Measurements from ENCODE around the gene LLGL2.

GRCh38 chr17:75530837-75531720 is 5.6 kb downstream of the LLGL2 start:
- TF ChIP-seq CTCF (IDR thresholded peaks at IDR 0.05): no peak
- TF ChIP-seq EZH2 (IDR thresholded peaks at IDR 0.05): no peak
- no peak for TF ChIP-seq EZH2phosphoT487 (IDR thresholded peaks at IDR 0.05)

All from neural progenitor cell (in vitro differentiated cells).